Pancreas (tissue), 10 donors: Measurements from ENCODE around the gene ERN1. TPM values are rescaled to one million over a fixed set of nuclear protein-coding genes. Genes with fewer than 3 reads are reported as not detected.

Experiments used
- ATAC-seq, 4 donors: fragments of 200-7000 bp; cut with Tn5 transposase; one replicate each; pipeline versions ENCODE4 v1.8.0 to v1.9.1; 2020; ENCODE audit warnings: mild to moderate bottlenecking in 4 of 4, moderate library complexity in 4 of 4
- DNase-seq, 6 donors: peaks; one replicate each; pipeline ENCODE4 v3.0.0-alpha.2; 2020
- FAIRE-seq: peaks from 2 replicates; lab custom pipeline; 2012; peaks lifted over from hg19 to GRCh38; lab: Jason Lieb, UNC
- H3K27ac ChIP-seq, 4 donors: fragments of 200-600 bp; sonication (generic); 1 replicate in 3 of 4; 2 replicates in 1 of 4; pipeline versions ENCODE4 v1.5.0 to v1.8.0; 2020
- H3K27me3 ChIP-seq, 4 donors: fragments of 200-600 bp; one replicate each; pipeline ENCODE4 v1.8.0; 2021
- H3K36me3 ChIP-seq, 3 donors: fragments of 200-600 bp; sonication (generic) in 1 of 3; one replicate each; pipeline versions ENCODE4 v1.5.0 to v1.8.0; 2020 to 2021
- H3K4me1 ChIP-seq, 3 donors: fragments of 200-600 bp; one replicate each; pipeline ENCODE4 v1.8.0; 2021
- H3K4me3 ChIP-seq, 4 donors: fragments of 200-600 bp; sonication (generic) in 2 of 4; one replicate each; pipeline versions ENCODE4 v1.5.0 to v1.8.0; 2020 to 2021
- H3K9me3 ChIP-seq, 4 donors: fragments of 200-600 bp; one replicate each; pipeline ENCODE4 v1.8.0; 2021
- WGBS, 2 donors: extraction: QIAGEN DNeasy Blood & Tissue Kit; methylation state at CpG; one replicate each; pipeline ENCODE4 v1.1.7; 2013; 5-methylcytosine and 5-hydroxymethylcytosine counted together
- intact Hi-C, 3 donors: fragments of 100-400 bp; cut with DNase I; formaldehyde crosslinking; loops; one replicate each; pipeline versions ENCODE4 v1.11.1 to v1.14.2; 2022
- polyA plus RNA-seq, 2 donors: library from polyadenylated mRNA; stranded (reverse); fragments of 200-250 nt; gene quantifications; one replicate each; pipeline ENCODE4 v1.2.3, GENCODE V29; 2013
- total RNA-seq, 6 donors: library from RNA; stranded (reverse); fragmentation: NEBNext Ultra II Directional in 4 of 6; extraction: Animal tissue kit (Norgen Biotek cat#: 25700) in 4 of 6; gene quantifications; one replicate each; pipeline versions ENCODE4 v1.2.1 to v1.2.4, GENCODE V29; 2021 to 2023
- TF ChIP-seq, protein P1 (sequence below), 4 donors: fragments of 200-600 bp; sonication (generic) in 3 of 4; IDR thresholded peaks; one replicate each; pipeline versions ENCODE4 v1.5.0 to v1.8.0; 2021; ENCODE audit warnings: antibody characterized with exemption in 4 of 4
- donor health status: healthy with polysubstance abuse.
- donor health status: DM: no; HTN: no; CAD: no; lungs with moderate emphysema.
- donor health status: DM: no; HTN: no; CAD: no.
- donor health status: control.
- donor health status: control.
- donor health status: Bipolar disorder and iron deficiency.
- donor health status: DM: yes; HTN: yes; CAD: no.
- donor health status: DM: no; HTN: no; CAD: no.
- donor health status: DM: no; HTN: no; CAD: no.
- donor health status: DM: yes; HTN: yes; CAD: no.

The ERN1 gene
- total and polyA plus RNA-seq, 8 donors, result 10.4 to 151 (median 39.1) TPM

GRCh38 chr17:64067657-64068056 lies 62.3 kb downstream of the ERN1 start:
- ATAC-seq (no peak), FAIRE-seq (no peak), DNase-seq (no peak)
- H3K36me3 ChIP-seq, result peaks cover 0 to 81% (median 29%) of the 10 kb centered on the region in 3 donors
- H3K9me3 ChIP-seq, result no peaks in the 10 kb centered on the region
- H3K4me3 ChIP-seq, result no peak overlapping the region
- H3K4me1 ChIP-seq, result peaks cover 0 to 19% (median 10%) of the 10 kb centered on the region in 3 donors
- TF ChIP-seq, protein P1, sequence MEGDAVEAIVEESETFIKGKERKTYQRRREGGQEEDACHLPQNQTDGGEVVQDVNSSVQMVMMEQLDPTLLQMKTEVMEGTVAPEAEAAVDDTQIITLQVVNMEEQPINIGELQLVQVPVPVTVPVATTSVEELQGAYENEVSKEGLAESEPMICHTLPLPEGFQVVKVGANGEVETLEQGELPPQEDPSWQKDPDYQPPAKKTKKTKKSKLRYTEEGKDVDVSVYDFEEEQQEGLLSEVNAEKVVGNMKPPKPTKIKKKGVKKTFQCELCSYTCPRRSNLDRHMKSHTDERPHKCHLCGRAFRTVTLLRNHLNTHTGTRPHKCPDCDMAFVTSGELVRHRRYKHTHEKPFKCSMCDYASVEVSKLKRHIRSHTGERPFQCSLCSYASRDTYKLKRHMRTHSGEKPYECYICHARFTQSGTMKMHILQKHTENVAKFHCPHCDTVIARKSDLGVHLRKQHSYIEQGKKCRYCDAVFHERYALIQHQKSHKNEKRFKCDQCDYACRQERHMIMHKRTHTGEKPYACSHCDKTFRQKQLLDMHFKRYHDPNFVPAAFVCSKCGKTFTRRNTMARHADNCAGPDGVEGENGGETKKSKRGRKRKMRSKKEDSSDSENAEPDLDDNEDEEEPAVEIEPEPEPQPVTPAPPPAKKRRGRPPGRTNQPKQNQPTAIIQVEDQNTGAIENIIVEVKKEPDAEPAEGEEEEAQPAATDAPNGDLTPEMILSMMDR (IDR thresholded peaks at IDR 0.05), result no peak
- no peaks in the 10 kb centered on the region for H3K27me3 ChIP-seq
- intact Hi-C loops, result loop anchor here in 1 of 3 donors (10.0 kb wide), 1 partner anchor 57 kb away; no protein-coding TSS in a partner anchor
- 83 to 89% methylated on average over 3 of the region's 3 CpGs for WGBS, 2 donors
- H3K27ac ChIP-seq, result no peak overlapping the region

- DNase-seq (no peak), ATAC-seq (no peak), FAIRE-seq (no peak)
- Histone ChIP-seq H3K27me3 (no peaks in the 10 kb centered on the region), H3K4me3 (no peak overlapping the region), H3K36me3 (peaks cover 0 to 74% (median 27%) of the 10 kb centered on the region in 3 donors), H3K27ac (no peak overlapping the region), H3K4me1 (peaks cover 0 to 24% (median 9%) of the 10 kb centered on the region in 3 donors), H3K9me3 (no peaks in the 10 kb centered on the region)
- 91 to 95% methylated on average over 7 of the region's 7 CpGs for WGBS, 2 donors
- TF ChIP-seq, protein P1 (IDR thresholded peaks at IDR 0.05), result no peak
- intact Hi-C loops, result loop anchor here in 1 of 3 donors (10.0 kb wide), 1 partner anchor 58 kb away; no protein-coding TSS in a partner anchor
Observed at GRCh38 chr17:64066716-64067115, 63.2 kb downstream of the ERN1 start.

DNA sequence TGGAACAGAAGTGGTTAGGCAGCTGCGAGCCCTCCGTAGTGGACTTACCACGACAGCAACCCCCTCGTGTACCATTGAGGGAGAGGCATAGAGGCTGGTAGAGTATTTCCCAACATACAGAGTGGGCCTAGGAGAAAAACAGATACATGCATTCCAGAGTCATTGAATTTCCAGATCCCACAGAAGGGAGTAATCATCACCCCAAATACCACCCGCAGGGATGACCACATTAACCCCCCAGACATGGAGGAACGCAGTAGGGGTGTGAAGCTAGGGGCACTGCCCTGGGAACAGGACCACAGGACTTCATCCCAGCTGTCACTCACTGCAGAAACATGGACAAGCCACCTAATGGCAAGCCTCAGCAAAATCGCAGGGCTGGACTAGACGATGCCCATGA lies 64.8 kb downstream of the ERN1 start:
- ATAC-seq (no peak), DNase-seq (no peak), FAIRE-seq (no peak)
- 86 to 94% methylated on average over 8 of the region's 8 CpGs for WGBS, 2 donors
- TF ChIP-seq, protein P1 (IDR thresholded peaks at IDR 0.05), result no peak
- no peaks in the 10 kb centered on the region for H3K27me3 ChIP-seq
- no peaks in the 10 kb centered on the region for H3K9me3 ChIP-seq
- peaks cover 0 to 24% (median 9%) of the 10 kb centered on the region in 3 donors for H3K4me1 ChIP-seq
- intact Hi-C loops, result loop anchor here in 1 of 3 donors (10.0 kb wide), 1 partner anchor 60 kb away; no protein-coding TSS in a partner anchor
- H3K4me3 ChIP-seq, result no peak overlapping the region
- H3K36me3 ChIP-seq, result peaks cover 0 to 68% (median 12%) of the 10 kb centered on the region in 3 donors
- peak overlapping the region in 1 of 4 donors; percentile 66 for H3K27ac ChIP-seq

DNA sequence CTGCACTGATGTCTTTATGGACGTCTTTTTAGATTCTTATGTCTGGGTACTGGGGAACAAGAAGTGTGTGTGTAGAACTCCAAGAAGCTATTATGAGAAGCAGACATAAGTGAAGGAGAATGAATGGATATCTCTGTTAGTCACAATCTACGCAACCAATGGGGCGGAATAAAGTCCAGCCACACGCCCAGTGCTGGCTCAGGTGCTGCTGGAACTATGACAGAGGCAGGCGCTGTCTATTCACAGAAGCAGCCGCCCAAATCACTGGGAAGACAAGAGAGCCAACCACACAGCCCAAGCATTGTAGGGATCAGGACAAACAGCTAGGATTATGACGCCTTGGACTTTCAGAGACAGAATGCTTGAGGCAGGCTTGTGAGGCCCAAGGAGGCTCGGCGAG lies 65.6 kb downstream of the ERN1 start:
- DNase-seq (peak in 2 of 6 donors; percentile 61 to 64), ATAC-seq (peak; percentile 72 to 78 (median 75)), FAIRE-seq (no peak)
- 54 to 57% methylated on average over 9 of the region's 9 CpGs for WGBS, 2 donors
- no peaks in the 10 kb centered on the region for H3K9me3 ChIP-seq
- peaks cover 1 to 28% (median 11%) of the 10 kb centered on the region in 3 donors for H3K4me1 ChIP-seq
- intact Hi-C loops, result loop anchor here in 2 of 3 donors (5.0 to 10.0 kb wide), 2 partner anchors 60 to 68 kb away; partner anchors contain the start of gene ERN1 (in 1 of the 2)
- H3K27ac ChIP-seq, result peak overlapping the region in 3 of 4 donors; percentile 30 to 66 (median 40)
- H3K36me3 ChIP-seq, result peaks cover 0 to 63% (median 4%) of the 10 kb centered on the region in 3 donors
- H3K4me3 ChIP-seq, result no peak overlapping the region
- TF ChIP-seq, protein P1 (IDR thresholded peaks at IDR 0.05), result no peak
- H3K27me3 ChIP-seq, result no peaks in the 10 kb centered on the region

GRCh38 chr17:64063766-64064224 lies 66.1 kb downstream of the ERN1 start:
- FAIRE-seq, result no peak
- Histone ChIP-seq H3K4me1 (peaks cover 6 to 31% (median 16%) of the 10 kb centered on the region in 3 donors), H3K9me3 (no peaks in the 10 kb centered on the region), H3K36me3 (peaks cover 0 to 58% (median 0%) of the 10 kb centered on the region in 3 donors), H3K27ac (peak overlapping the region in 3 of 4 donors; percentile 30 to 66 (median 40)), H3K27me3 (no peaks in the 10 kb centered on the region), H3K4me3 (no peak overlapping the region)
- DNase-seq, result peak; percentile 66 to 87 (median 82)
- 35 to 37% methylated on average over 16 of the region's 16 CpGs for WGBS, 2 donors
- TF ChIP-seq, protein P1 (IDR thresholded peaks at IDR 0.05), result peak; percentile 34 to 53 (median 50)
- intact Hi-C loops, result loop anchor here in 2 of 3 donors (5.0 to 10.0 kb wide), 2 partner anchors 61 to 69 kb away; partner anchors contain the start of gene ERN1 (in 1 of the 2)
- peak; percentile 83 to 91 (median 88) for ATAC-seq
